GM19193 (cell line): Measurements from ENCODE around the gene OR1F1.

Experiments
- POLR2A ChIP-seq: IDR thresholded peaks from 4 replicates; pipeline ENCODE4 v1.6.1; 2011; ENCODE audit not compliant: insufficient read depth, insufficient read length; ENCODE audit errors: extremely low read depth

The OR1F1 gene

DNA sequence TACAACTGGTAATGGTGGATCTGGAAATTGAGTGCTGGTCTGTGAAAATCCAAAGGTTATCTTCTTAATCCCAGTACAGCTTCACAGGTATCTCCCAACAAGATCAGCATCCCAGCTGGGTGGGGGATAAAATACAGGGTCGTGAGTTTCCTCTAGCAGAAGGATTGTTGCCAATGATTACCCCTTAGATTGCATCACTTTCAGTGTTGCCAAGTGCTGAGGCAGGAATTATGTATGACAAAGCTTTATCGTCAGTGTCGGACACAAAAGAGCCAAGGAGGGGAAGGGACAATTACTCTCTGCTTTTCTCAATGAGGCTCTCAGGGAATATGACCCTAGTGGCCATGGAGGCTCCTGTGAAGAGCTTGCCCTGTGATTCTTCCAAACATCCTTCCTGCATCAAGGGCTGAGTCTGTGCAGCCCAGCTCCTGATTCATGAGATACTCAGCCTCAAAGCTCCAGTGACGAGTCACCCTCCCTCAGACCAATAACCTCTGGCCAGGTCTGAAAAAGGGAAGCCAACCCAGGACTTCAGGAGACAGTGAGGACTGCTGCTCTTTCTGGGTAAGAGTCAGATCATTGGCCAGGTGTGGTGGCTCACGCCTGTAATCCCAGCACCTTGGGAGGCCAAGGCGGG, 15.0 kb downstream of the OR1F1 start:
- no peak for TF ChIP-seq POLR2A

DNA sequence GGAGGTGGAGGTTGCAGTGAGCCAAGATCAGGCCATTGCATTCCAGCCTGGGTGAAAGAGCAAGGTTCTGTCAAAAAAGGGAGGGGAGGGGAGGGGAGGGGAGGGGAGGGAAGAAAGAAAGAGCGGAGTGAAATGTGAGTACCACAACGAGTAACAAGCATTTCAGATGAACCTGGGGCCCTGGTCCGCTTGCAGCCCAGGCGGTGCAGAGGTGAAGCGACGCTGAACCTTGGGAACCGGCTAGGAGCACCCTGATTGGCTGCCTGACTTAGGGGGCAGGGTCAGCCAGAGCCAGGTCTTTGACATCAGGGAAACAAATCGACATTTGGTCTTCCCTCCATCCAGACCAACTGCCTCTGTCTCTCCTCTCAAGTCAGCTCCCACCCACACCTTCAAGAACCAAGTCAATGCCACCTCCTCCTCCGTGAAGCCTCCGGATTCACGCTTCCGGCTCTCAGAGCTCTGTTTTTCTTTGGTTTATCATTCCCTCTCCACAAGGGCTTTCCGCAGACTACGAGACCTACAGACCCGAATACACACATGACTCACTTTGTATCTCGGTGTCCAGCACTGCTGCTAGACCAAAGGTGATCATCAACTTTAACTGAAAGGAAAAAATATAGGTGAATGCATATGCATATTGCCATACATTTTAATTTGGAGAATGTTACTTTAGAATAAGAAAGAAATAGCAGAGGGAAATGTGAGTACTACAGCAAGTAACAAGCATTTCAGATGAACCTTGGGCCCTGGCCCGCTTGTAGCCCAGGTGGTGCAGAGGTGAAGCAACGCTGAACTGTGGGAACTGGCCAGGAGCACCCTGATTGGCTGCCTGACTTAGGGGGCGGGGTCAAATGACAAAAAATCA, 19.3 kb downstream of the OR1F1 start:
- no peak for TF ChIP-seq POLR2A

DNA sequence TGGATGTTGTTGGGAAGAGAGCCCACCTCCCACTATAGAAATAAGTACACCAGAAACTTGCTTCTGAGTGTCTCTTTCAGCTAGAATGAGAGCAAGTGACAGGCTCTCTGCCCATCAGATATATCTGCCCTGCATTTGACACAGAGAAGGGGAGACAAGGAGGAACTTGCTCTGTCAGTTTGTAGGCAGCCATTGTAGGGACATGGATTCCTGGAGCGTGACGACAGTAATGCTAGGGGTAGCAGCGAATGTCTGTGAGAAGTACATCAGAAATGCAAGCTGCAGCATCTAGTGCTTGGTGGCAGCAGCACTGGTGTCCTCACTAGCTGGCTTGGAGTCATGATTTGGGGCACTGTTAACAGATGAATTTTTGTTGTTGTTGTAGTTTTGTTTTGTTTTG, 24.0 kb downstream of the OR1F1 start:
- no peak for TF ChIP-seq POLR2A

DNA sequence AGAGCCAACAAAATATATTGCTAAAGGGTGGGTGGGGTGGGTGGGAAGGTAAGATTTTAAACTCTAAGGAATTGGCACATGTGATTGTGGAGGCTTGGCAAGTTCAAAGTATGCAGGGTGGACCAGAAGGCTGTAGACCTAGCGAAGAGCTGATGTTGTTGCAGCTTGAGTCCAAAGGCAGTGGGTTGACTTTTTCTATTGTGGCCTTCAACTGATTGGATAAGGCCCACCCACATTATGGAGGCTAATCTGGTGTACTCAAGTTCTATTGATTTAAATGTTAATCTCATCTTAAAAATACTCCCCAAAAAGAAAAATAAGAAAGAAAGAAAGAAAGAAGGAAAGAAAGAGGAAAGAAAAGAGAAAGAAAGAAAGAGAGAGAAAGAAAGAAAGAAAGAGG, 24.6 kb downstream of the OR1F1 start:
- no peak for TF ChIP-seq POLR2A

DNA sequence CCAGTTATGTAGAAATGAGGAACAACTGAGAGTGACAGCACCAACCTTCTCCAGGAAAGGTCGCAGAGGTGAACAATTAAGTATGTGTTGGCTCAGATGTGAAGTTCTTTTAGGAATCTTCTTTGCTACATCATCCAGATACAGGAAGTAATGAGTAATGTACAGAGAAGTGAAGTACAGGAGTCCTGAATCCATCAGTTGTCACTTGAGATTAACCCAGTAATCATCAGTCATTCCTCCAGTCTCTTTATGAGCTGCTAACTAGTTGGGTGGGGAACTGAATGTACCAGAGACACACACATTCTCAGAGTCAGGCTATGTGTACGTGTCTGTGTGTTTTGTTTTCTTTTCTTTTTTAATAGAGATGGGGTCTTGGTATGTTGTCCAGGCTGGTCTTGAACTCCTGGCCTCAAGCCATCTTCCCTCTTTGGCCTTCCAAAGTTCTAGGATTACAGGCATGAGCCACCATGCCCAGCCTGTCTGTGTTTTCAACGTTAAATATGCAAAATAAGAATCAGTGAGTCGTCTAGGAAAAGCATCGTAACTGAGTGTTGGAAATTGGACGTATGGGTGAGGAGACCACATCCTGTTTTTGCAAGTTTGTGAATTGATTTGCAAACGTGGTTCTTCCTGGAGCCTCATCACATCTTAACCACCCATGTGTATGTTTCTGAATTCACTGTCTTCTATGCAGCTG, 27.0 kb downstream of the OR1F1 start:
- no peak for TF ChIP-seq POLR2A

DNA sequence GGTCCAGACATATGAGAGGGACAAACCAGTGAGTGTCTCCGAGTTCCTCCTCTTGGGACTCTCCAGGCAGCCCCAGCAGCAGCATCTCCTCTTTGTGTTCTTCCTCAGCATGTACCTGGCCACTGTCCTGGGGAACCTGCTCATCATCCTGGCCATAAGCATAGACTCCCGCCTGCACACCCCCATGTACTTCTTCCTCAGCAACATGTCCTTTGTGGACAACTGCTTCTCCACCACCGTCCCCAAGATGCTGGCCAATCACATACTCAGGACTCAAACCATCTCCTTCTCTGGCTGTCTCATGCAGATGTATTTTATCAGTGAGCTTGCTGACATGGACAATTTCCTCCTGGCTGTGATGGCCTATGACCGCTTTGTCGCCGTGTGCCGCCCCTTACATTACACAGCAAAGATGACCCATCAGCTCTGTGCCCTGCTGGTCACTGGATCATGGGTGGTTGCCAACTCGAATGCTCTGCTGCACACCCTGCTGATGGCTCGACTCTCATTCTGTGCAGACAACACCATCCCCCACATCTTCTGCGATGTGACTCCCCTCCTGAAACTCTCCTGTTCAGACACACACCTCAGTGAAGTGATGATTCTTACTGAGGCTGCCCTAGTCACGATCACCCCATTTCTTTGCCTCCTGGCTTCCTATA, 27.7 kb downstream of the OR1F1 start:
- TF ChIP-seq POLR2A = no peak

DNA sequence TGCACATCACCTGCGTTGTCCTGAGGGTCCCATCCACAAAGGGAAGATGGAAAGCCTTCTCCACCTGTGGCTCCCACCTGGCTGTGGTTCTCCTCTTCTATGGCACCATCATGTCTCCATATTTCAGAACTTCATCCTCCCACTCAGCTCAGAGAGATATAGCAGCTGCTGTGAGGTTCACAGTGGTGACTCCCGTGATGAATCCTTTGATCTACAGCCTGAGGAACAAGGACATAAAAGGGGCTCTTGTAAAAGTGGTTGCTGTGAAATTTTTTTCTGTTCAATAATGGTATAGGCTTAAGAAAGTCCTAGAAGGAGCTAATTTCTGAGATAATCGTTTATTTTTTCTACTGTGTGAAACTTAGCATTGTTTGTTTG, 28.2 kb downstream of the OR1F1 start:
- no peak for TF ChIP-seq POLR2A

DNA sequence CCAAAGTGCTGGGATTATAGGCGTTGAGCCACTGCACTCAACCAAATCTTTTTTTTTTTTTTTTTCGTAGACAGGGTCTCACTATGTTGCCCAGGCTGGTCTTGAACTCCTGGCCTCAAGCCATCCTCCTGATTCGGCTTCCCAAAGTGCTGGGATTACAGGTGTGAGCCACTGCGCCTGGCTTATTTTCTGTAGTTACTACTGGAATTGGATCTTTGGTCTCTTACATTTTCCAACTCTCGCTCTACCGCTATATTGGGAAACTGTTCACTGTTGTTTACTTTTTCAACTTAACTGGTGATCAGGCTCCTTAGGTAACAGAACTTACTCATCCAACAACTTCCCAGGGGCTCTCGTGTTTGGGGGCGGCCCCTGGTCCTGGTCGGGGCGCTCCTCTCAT, 32.8 kb downstream of the OR1F1 start:
- no peak for TF ChIP-seq POLR2A

DNA sequence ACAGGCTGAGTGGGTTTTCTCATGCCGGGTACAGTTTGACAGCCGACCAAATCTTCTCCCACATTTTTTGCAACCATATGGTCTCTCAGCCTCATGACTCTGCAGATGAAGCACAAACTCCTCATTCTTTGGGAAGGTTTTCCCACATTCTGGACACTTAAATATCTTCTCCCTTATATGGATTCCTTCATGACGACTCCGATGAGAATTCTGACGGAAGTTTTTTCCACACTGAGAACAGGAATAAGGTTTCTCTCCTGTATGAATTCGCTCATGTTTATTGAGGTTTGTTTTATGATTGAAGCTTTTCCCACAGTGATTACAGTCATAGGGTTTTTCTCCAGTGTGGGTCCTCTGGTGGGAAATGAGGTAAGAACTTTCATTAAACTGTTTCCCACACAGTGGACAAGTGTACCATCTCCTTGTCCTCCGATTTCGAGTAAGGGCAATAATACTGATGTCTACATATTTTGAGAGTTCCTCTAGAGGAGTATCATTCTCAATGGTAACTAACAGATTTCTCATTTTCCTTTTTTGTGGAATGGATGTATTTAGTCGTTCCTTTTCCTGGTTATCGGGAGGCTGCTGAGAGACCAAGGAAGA, 36.0 kb downstream of the OR1F1 start:
- TF ChIP-seq POLR2A = no peak

DNA sequence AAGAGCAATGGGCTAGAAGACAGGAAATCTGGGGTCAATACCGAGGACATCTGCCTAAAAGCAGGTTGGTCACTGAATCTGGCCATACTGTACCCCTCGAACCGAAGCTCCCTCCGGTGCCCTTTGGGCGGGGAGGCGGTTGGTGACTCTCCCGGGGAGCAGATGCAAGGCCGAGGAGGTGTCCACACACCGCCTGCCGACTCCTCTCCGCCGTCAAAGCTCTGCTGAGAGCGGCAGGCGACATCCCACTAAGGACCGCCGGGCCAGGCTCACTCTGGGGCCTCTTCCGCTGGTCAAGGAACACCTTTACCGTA, 46.5 kb downstream of the OR1F1 start:
- TF ChIP-seq POLR2A = no peak

DNA sequence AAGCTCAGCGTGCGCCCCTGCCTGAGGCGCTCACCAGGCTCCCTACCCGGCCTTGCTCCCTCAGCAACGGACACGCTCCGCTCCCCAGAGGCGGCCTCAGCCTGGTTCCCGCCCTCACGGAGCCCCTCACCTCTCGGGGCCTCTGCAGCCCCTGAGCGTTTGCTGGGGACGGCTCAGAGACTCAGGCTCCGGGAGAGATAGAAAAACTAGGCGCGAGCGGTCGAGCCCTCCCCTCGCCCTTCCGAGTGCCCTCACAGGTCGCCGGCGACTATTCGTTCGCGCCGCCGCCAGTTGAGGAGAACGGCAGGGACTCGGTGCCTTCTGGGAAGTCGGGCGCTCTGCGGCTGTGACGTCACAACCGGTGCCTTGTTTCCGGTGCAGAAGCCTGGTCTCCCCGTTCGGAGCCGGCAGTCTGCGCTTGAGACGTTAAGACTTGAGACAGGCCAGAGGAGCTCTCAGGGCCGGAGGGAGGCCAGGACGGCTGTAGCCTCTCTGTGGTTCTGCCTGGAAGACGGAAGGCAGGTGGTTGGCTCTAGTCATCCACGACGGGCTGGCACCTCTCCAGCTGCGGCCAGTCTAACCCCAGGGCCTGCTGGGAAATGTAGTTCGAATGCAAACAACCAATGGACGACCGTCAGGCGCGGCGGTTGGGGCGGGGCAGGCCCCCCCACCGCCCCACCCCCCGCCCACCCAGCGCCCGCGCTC, 47.0 kb downstream of the OR1F1 start, which contains the start of gene ZNF200:
ZNF200 (minus strand) TSS at position 302 of the 705 bp plus-strand sequence. CDS start 1,403 bp downstream, outside the sequence.
- peak; percentile 87 for TF ChIP-seq POLR2A

DNA sequence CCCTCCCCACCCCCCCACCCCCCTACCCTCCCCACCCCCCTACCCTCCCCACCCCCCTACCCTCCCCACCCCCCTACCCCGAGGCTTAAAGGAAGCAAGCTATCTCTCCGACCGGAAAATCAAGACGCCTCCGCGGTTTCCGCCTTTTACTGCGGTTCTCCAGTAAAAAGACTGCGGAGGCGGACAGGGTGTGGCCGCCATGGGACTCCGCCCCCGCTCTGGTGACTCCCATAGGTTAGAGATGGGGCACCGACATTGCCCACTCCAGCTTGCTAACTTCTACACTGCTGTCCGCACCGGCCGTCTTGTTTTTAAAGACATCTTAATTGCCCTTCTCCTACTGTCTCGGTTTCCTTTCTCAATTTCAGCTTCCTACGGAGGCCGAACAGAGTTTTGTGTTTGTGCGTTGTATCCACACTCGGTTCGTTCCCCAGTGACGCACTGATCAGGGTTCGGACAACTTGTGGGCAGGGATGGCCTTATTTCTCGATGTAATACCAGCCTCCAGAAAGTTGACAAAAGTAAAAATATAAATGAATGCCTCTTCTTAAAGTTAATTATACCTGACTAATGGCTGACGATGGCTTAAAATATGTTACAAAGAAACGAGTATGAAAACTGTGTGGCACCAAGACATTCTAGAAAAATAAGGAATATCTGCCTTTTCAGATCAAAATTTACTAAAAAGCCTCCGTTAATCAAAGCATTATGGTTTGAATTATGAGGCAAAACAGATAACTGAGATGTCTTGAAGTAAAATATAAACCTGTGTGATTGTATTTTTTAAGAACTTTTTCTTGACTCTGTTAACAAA, 48.1 kb downstream of the OR1F1 start:
- TF ChIP-seq POLR2A = no peak

DNA sequence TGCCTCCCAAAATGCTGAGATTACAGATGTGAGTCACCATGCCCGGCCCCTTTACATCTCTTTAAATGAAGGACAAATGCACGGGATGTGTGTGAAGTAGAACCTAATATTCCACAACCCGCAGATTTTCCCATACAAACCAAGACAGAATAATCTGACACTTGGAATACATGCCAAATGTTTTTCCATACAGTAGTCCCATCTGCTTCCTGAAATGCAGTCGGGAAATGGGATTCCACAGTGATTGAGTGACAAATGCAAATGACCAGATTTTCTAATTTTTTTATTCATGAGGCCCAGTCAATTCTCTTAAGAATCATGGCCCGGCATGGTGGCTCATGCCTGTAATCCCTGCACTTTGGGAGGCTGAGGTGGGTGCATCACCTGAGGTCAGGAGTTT, 53.8 kb downstream of the OR1F1 start:
- TF ChIP-seq POLR2A = no peak

DNA sequence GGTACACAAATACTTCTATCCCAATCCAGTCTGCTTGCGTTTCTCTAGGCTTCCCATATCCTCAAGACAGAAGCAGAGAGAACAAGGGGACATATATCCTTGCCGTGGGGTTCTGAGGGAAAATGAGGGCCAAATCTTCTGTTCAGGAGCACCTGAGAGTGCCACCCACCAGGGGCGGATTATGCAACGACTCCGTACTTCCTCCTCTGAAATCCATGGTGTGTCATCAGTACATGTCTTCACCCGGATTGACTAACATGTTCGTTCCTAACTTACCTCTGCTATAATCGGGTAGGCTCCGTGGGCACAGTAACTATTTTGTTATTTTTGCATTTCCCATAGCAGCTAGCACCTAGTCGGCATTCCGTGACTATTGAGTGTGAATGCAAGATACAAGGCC, 54.7 kb downstream of the OR1F1 start:
- no peak for TF ChIP-seq POLR2A

DNA sequence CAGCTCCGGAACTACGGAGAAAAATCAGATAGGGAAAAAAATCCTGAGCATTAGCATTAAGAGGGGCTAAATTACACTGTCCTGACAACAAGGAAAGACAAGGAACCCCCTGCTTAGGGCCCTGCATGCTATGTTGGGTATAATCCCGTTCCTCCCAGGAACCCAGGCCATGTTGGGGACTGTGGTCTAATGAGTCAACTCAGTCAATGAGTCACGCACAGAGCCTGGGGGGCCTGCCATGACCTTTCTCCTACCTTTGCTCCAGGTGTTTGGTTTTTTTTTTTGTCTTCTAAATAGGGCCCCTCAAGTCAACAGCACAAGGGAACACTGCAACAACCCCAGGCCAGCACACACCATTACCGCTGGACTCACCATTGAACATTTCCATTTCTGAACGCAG, 55.9 kb downstream of the OR1F1 start:
- no peak for TF ChIP-seq POLR2A
